Activated CD4-positive, alpha-beta T cell treated with anti-CD3 and anti-CD28 coated beads, Interleukin-2, amount 50 U/mL, for 16 hours (primary cell): Measurements from ENCODE around the gene DCAF8.
A peak's percentile ranks its signal among the peaks of the same experiment; 100 is the strongest.

Experiments used
- DNase-seq: peaks from one replicate; pipeline ENCODE4 v3.0.0-alpha.2; 2020

The DCAF8 gene

GRCh38 chr1:160168016-160168415, 94.3 kb downstream of the DCAF8 start:
- no peak for DNase-seq

GRCh38 chr1:160167580-160167979, 94.8 kb downstream of the DCAF8 start:
- peak; percentile 13 for DNase-seq

- DNase-seq, result no peak
These were observed 95.3 kb downstream of the DCAF8 start for GRCh38 chr1:160167056-160167455.

- DNase-seq, result peak; percentile 5
These were observed 96.0 kb downstream of the DCAF8 start for GRCh38 chr1:160166166-160166868.
